Panc1 (cell line): ENCODE data around the gene TPSB2.
"Not testable (repeated sequence)": the region's sequence is repeated elsewhere in the genome, so short reads cannot be mapped to it uniquely, and the experiment has no call there.

Experiments
- CTCF ChIP-seq: fragments of 450-650 bp; IDR thresholded peaks from 2 replicates; pipeline ENCODE4 v1.5.1; 2017; ENCODE audit warnings: mild to moderate bottlenecking
- POLR2AphosphoS5 ChIP-seq: IDR thresholded peaks from 2 replicates; pipeline ENCODE4 v1.6.1; 2012; ENCODE audit warnings: mild to moderate bottlenecking, low read depth, low read length, moderate library complexity
- TF ChIP-seq, protein P1 (sequence below), 2 experiments: IDR thresholded peaks; 2 replicates each; pipeline ENCODE4 v1.6.1; 2011 to 2012; ENCODE audit warnings: low read depth in 2 of 2, control low read depth in 1 of 2, low read length in 1 of 2, mild to moderate bottlenecking in 1 of 2, moderate library complexity in 1 of 2; ENCODE audit not compliant: insufficient read depth in 1 of 2

DNA sequence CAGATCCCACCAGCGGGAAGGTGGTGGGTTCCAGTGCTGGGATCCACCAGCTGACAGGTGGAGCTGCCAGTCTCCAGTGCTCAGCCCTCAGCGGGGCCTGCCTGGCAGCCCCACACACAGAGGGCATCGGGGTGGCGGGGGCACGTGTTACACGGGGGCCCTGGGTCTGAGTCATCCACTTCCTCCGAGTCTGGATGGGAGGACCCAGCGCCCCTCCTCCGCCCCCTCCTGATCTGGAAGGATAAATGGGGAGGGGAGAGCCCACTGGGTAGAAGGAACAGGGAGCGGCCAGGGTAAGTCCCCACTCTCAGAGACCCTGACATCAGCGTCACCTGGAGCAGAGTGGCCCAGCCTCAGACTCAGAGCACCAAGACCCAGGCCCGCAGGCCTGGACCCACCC, 10.5 kb upstream of the TPSB2 start, which contains the start of gene TPSAB1:
- not testable (repeated sequence) for TF ChIP-seq CTCF, POLR2AphosphoS5
- TF ChIP-seq, protein P1, sequence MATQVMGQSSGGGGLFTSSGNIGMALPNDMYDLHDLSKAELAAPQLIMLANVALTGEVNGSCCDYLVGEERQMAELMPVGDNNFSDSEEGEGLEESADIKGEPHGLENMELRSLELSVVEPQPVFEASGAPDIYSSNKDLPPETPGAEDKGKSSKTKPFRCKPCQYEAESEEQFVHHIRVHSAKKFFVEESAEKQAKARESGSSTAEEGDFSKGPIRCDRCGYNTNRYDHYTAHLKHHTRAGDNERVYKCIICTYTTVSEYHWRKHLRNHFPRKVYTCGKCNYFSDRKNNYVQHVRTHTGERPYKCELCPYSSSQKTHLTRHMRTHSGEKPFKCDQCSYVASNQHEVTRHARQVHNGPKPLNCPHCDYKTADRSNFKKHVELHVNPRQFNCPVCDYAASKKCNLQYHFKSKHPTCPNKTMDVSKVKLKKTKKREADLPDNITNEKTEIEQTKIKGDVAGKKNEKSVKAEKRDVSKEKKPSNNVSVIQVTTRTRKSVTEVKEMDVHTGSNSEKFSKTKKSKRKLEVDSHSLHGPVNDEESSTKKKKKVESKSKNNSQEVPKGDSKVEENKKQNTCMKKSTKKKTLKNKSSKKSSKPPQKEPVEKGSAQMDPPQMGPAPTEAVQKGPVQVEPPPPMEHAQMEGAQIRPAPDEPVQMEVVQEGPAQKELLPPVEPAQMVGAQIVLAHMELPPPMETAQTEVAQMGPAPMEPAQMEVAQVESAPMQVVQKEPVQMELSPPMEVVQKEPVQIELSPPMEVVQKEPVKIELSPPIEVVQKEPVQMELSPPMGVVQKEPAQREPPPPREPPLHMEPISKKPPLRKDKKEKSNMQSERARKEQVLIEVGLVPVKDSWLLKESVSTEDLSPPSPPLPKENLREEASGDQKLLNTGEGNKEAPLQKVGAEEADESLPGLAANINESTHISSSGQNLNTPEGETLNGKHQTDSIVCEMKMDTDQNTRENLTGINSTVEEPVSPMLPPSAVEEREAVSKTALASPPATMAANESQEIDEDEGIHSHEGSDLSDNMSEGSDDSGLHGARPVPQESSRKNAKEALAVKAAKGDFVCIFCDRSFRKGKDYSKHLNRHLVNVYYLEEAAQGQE (IDR thresholded peaks at IDR 0.05; ENCODE audit: insufficient read depth in 1 of 2, low read depth in 2 of 2, low read length in 1 of 2): not testable (repeated sequence)
